ENCODE measurements around the gene GALNTL6. TPM values are rescaled to one million over a fixed set of nuclear protein-coding genes. Genes with fewer than 3 reads are reported as not detected.

Gene GALNTL6
- total and polyA plus RNA-seq, 7 donors, result 0.14 to 2.5 (median 0.42) TPM; not detected in 1

DNA sequence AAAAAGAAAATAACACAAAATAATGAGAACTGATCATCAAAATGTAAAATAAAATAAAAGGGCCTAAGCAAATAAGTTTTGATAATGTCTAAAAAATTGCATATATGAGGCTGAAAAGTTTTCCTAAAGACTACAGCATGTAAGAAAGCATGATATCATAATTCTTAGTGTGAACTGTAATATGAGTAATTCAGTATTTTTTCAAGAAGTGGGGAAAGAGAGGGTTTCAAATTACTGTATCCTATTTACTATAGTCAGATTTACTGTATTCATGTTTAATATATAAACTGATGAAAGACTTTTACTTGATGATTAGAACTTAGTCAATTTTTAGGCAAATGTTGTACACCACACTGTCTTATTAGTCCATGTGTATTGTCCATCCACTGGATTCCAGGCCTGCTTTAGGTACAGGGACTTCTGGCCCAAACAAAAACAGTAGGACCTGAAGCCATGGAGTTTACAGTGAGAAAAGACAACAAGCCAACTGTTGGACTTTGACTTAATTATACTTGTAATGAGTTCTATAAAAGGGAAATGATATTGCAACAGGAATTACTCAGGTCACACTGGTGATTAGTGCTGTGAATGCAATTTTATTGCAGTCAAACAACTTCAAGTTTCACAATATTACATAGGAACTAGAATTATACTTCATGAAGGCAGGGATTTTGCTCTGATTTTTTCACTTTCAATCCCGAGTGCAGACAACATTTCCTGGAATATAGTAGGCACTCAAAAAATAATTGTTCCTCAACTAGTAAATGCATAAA is 837.7 kb downstream of the GALNTL6 start:
- Histone ChIP-seq H3K4me1 (no peaks in the 10 kb centered on the region), H3K36me3 (no peaks in the 10 kb centered on the region), H3K9me3 (no peaks in the 10 kb centered on the region), H3K27me3 (no peaks in the 10 kb centered on the region), H3K4me3 (no peak overlapping the region), H3K27ac (no peak overlapping the region)
- TF ChIP-seq, protein P1, sequence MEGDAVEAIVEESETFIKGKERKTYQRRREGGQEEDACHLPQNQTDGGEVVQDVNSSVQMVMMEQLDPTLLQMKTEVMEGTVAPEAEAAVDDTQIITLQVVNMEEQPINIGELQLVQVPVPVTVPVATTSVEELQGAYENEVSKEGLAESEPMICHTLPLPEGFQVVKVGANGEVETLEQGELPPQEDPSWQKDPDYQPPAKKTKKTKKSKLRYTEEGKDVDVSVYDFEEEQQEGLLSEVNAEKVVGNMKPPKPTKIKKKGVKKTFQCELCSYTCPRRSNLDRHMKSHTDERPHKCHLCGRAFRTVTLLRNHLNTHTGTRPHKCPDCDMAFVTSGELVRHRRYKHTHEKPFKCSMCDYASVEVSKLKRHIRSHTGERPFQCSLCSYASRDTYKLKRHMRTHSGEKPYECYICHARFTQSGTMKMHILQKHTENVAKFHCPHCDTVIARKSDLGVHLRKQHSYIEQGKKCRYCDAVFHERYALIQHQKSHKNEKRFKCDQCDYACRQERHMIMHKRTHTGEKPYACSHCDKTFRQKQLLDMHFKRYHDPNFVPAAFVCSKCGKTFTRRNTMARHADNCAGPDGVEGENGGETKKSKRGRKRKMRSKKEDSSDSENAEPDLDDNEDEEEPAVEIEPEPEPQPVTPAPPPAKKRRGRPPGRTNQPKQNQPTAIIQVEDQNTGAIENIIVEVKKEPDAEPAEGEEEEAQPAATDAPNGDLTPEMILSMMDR (IDR thresholded peaks at IDR 0.05), result no peak
- TF ChIP-seq EP300 (IDR thresholded peaks at IDR 0.05) (no peak), POLR2A (IDR thresholded peaks at IDR 0.05) (no peak), POLR2AphosphoS5 (IDR thresholded peaks at IDR 0.05) (no peak)
- intact Hi-C loops (cut with DNase I), result no loop called here
- 13 to 74% methylated on average over 1 of the region's 1 CpG for WGBS, 2 donors
- no peak for DNase-seq

DNA sequence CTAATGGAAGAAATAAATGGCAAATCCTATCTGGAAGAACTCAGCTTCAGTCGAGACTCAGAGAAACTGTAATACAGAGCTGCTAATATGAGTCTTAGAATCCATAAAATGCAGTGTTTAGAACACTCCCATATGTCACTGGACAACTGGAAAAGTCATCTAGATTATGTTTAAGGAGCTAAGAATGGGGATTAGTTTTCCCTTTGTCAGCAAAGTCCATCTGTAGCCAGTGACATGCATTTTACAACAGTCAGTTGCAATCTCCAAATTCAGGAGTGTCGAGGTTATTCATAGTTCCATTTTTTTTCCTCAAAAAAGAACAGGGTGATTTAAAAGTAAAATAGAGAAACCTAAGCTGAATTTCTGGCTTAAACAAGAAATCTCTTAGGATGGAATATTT is 838.8 kb downstream of the GALNTL6 start:
- intact Hi-C loops (cut with DNase I), result no loop called here
- Histone ChIP-seq H3K27ac (no peak overlapping the region), H3K36me3 (no peaks in the 10 kb centered on the region), H3K9me3 (no peaks in the 10 kb centered on the region), H3K27me3 (no peaks in the 10 kb centered on the region), H3K4me3 (no peak overlapping the region), H3K4me1 (no peaks in the 10 kb centered on the region)
- TF ChIP-seq POLR2AphosphoS5 (IDR thresholded peaks at IDR 0.05) (no peak), EP300 (IDR thresholded peaks at IDR 0.05) (no peak), POLR2A (IDR thresholded peaks at IDR 0.05) (no peak)
- TF ChIP-seq, protein P1 (IDR thresholded peaks at IDR 0.05), result no peak
- no peak for DNase-seq
- WGBS, 2 donors, result 77 to 81% methylated on average over 2 of the region's 2 CpGs

DNA sequence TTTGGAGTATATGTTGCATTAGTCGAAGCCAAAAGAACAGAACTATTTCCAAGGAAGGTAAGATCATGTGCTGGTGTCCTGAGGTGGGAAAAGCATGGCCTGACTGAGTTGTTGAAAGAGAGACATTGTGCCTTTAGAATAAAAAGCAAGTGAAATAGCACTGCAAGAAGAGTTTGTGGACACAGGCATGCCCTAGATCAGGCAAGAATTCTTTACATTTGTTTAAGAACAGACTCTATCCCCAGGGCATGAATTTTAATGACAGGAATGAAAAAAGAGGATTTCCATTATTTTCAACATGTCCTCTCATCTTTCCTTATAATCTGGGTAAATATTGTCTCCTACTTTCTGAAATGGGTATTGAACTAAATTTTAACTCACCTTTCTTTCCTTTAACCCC is 839.2 kb downstream of the GALNTL6 start:
- Histone ChIP-seq H3K4me1 (no peaks in the 10 kb centered on the region), H3K4me3 (no peak overlapping the region), H3K9me3 (no peaks in the 10 kb centered on the region), H3K27ac (no peak overlapping the region), H3K36me3 (no peaks in the 10 kb centered on the region), H3K27me3 (no peaks in the 10 kb centered on the region)
- intact Hi-C loops (cut with DNase I), result no loop called here
- 84 to 91% methylated on average over 1 of the region's 1 CpG for WGBS, 2 donors
- no peak for DNase-seq
- no peak for TF ChIP-seq POLR2A (IDR thresholded peaks at IDR 0.05)
- no peak for TF ChIP-seq EP300 (IDR thresholded peaks at IDR 0.05)
- TF ChIP-seq, protein P1 (IDR thresholded peaks at IDR 0.05), result no peak
- no peak for TF ChIP-seq POLR2AphosphoS5 (IDR thresholded peaks at IDR 0.05)

GRCh38 chr4:172653676-172654075 is 840.5 kb downstream of the GALNTL6 start:
- Histone ChIP-seq H3K4me3 (no peak overlapping the region), H3K36me3 (no peaks in the 10 kb centered on the region), H3K9me3 (no peaks in the 10 kb centered on the region), H3K27me3 (no peaks in the 10 kb centered on the region), H3K27ac (no peak overlapping the region), H3K4me1 (no peaks in the 10 kb centered on the region)
- TF ChIP-seq POLR2A (IDR thresholded peaks at IDR 0.05), result no peak
- no peak for TF ChIP-seq EP300 (IDR thresholded peaks at IDR 0.05)
- no peak for TF ChIP-seq POLR2AphosphoS5 (IDR thresholded peaks at IDR 0.05)
- TF ChIP-seq, protein P1 (IDR thresholded peaks at IDR 0.05), result no peak
- intact Hi-C loops (cut with DNase I), result no loop called here
- DNase-seq, result no peak

GRCh38 chr4:172654457-172654856 is 841.3 kb downstream of the GALNTL6 start:
- intact Hi-C loops (cut with DNase I), result no loop called here
- DNase-seq, result no peak
- TF ChIP-seq, protein P1 (IDR thresholded peaks at IDR 0.05), result no peak
- no peak for TF ChIP-seq POLR2AphosphoS5 (IDR thresholded peaks at IDR 0.05)
- no peak for TF ChIP-seq POLR2A (IDR thresholded peaks at IDR 0.05)
- TF ChIP-seq EP300 (IDR thresholded peaks at IDR 0.05), result no peak
- Histone ChIP-seq H3K27ac (no peak overlapping the region), H3K4me3 (no peak overlapping the region), H3K4me1 (no peaks in the 10 kb centered on the region), H3K36me3 (no peaks in the 10 kb centered on the region), H3K27me3 (no peaks in the 10 kb centered on the region), H3K9me3 (no peaks in the 10 kb centered on the region)
- WGBS, 2 donors, result 79 to 84% methylated on average over 3 of the region's 3 CpGs
